Activated naive CD4-positive, alpha-beta T cell treated with anti-CD3 and anti-CD28 coated beads, Interleukin-2, amount 50 U/mL, for 24 hours (primary cell): ENCODE measurements around the gene SORL1-AS1.

Experiments used
- H3K27ac Mint-ChIP-seq: one replicate; pipeline ENCODE4 v1.8.0; 2021; ENCODE audit warnings: mild to moderate bottlenecking, mixed read lengths
- H3K27me3 Mint-ChIP-seq: one replicate; pipeline ENCODE4 v1.8.0; 2021; ENCODE audit warnings: mixed read lengths
- H3K36me3 Mint-ChIP-seq: one replicate; pipeline ENCODE4 v1.8.0; 2021; ENCODE audit warnings: mixed read lengths
- H3K4me1 Mint-ChIP-seq: one replicate; pipeline ENCODE4 v1.8.0; 2021; ENCODE audit warnings: mixed read lengths
- H3K4me3 Mint-ChIP-seq: one replicate; pipeline ENCODE4 v1.8.0; 2021; ENCODE audit warnings: mild to moderate bottlenecking, mixed read lengths
- H3K9me3 Mint-ChIP-seq: one replicate; pipeline ENCODE4 v1.8.0; 2021; ENCODE audit warnings: mixed read lengths

The SORL1-AS1 gene

GRCh38 chr11:121449123-121449522 lies 3.6 kb downstream of the SORL1-AS1 start:
- Mint-ChIP-seq H3K27me3 (no peaks in the 10 kb centered on the region), H3K36me3 (peaks cover 9% of the 10 kb centered on the region), H3K4me1 (peaks cover 89% of the 10 kb centered on the region), H3K27ac (peak overlapping the region; percentile 95), H3K9me3 (no peaks in the 10 kb centered on the region), H3K4me3 (peak overlapping the region; percentile 88)

GRCh38 chr11:121448431-121448941 lies 4.3 kb downstream of the SORL1-AS1 start:
- Mint-ChIP-seq H3K9me3 (no peaks in the 10 kb centered on the region), H3K27ac (peak overlapping the region; percentile 95), H3K4me3 (peak overlapping the region; percentile 88)

GRCh38 chr11:121448011-121448410 lies 4.8 kb downstream of the SORL1-AS1 start:
- H3K27me3 Mint-ChIP-seq, result no peaks in the 10 kb centered on the region
- H3K4me3 Mint-ChIP-seq, result peak overlapping the region; percentile 88
- H3K27ac Mint-ChIP-seq, result peak overlapping the region; percentile 95
- no peaks in the 10 kb centered on the region for H3K9me3 Mint-ChIP-seq
- H3K36me3 Mint-ChIP-seq, result peaks cover 10% of the 10 kb centered on the region
- H3K4me1 Mint-ChIP-seq, result peaks cover 89% of the 10 kb centered on the region

More at GRCh38 chr11:121448431-121448941, 4.3 kb downstream of the SORL1-AS1 start:
- no peaks in the 10 kb centered on the region for H3K27me3 Mint-ChIP-seq
- peaks cover 9% of the 10 kb centered on the region for H3K36me3 Mint-ChIP-seq
- H3K4me1 Mint-ChIP-seq, result peaks cover 89% of the 10 kb centered on the region

- H3K27me3 Mint-ChIP-seq, result no peaks in the 10 kb centered on the region
- peak overlapping the region; percentile 74 for H3K27ac Mint-ChIP-seq
- H3K36me3 Mint-ChIP-seq, result peaks cover 12% of the 10 kb centered on the region
- peaks cover 91% of the 10 kb centered on the region for H3K4me1 Mint-ChIP-seq
- peak overlapping the region; percentile 45 for H3K4me3 Mint-ChIP-seq
- no peaks in the 10 kb centered on the region for H3K9me3 Mint-ChIP-seq
Observed at GRCh38 chr11:121446752-121447156, 6.0 kb downstream of the SORL1-AS1 start.

GRCh38 chr11:121445071-121445768 lies 7.5 kb downstream of the SORL1-AS1 start:
- Mint-ChIP-seq H3K27ac (peak overlapping the region; percentile 95), H3K36me3 (peaks cover 12% of the 10 kb centered on the region), H3K4me3 (peak overlapping the region; percentile 74), H3K4me1 (peaks cover 89% of the 10 kb centered on the region), H3K27me3 (no peaks in the 10 kb centered on the region), H3K9me3 (no peaks in the 10 kb centered on the region)

- Mint-ChIP-seq H3K27ac (peak overlapping the region; percentile 81), H3K4me1 (peaks cover 85% of the 10 kb centered on the region), H3K27me3 (no peaks in the 10 kb centered on the region), H3K4me3 (peak overlapping the region; percentile 21), H3K9me3 (no peaks in the 10 kb centered on the region), H3K36me3 (peaks cover 15% of the 10 kb centered on the region)
Observed at GRCh38 chr11:121444526-121444925, 8.2 kb downstream of the SORL1-AS1 start.

- Mint-ChIP-seq H3K36me3 (peaks cover 17% of the 10 kb centered on the region), H3K27ac (peak overlapping the region; percentile 81), H3K9me3 (no peaks in the 10 kb centered on the region), H3K4me1 (peaks cover 82% of the 10 kb centered on the region), H3K27me3 (no peaks in the 10 kb centered on the region), H3K4me3 (no peak overlapping the region)
Observed at GRCh38 chr11:121443688-121444275, 9.0 kb downstream of the SORL1-AS1 start.

GRCh38 chr11:121441521-121441920 lies 11.2 kb downstream of the SORL1-AS1 start:
- H3K4me3 Mint-ChIP-seq, result no peak overlapping the region
- H3K36me3 Mint-ChIP-seq, result peaks cover 13% of the 10 kb centered on the region
- H3K9me3 Mint-ChIP-seq, result no peaks in the 10 kb centered on the region
- no peaks in the 10 kb centered on the region for H3K27me3 Mint-ChIP-seq
- H3K4me1 Mint-ChIP-seq, result peaks cover 78% of the 10 kb centered on the region
- no peak overlapping the region for H3K27ac Mint-ChIP-seq

GRCh38 chr11:121439759-121440158 lies 13.0 kb downstream of the SORL1-AS1 start:
- H3K36me3 Mint-ChIP-seq, result peaks cover 12% of the 10 kb centered on the region
- no peak overlapping the region for H3K4me3 Mint-ChIP-seq
- H3K27ac Mint-ChIP-seq, result peak overlapping the region; percentile 12
- no peaks in the 10 kb centered on the region for H3K9me3 Mint-ChIP-seq
- H3K27me3 Mint-ChIP-seq, result no peaks in the 10 kb centered on the region
- peaks cover 78% of the 10 kb centered on the region for H3K4me1 Mint-ChIP-seq

GRCh38 chr11:121439337-121439736 lies 13.4 kb downstream of the SORL1-AS1 start:
- Mint-ChIP-seq H3K4me3 (no peak overlapping the region), H3K27me3 (no peaks in the 10 kb centered on the region), H3K9me3 (no peaks in the 10 kb centered on the region), H3K36me3 (peaks cover 11% of the 10 kb centered on the region), H3K27ac (no peak overlapping the region), H3K4me1 (peaks cover 76% of the 10 kb centered on the region)

GRCh38 chr11:121437686-121438078 lies 15.1 kb downstream of the SORL1-AS1 start:
- Mint-ChIP-seq H3K9me3 (no peaks in the 10 kb centered on the region), H3K4me1 (peaks cover 61% of the 10 kb centered on the region), H3K27me3 (no peaks in the 10 kb centered on the region), H3K27ac (no peak overlapping the region), H3K36me3 (peaks cover 8% of the 10 kb centered on the region), H3K4me3 (no peak overlapping the region)

GRCh38 chr11:121437018-121437685 lies 15.6 kb downstream of the SORL1-AS1 start:
- Mint-ChIP-seq H3K36me3 (peaks cover 8% of the 10 kb centered on the region), H3K27ac (no peak overlapping the region), H3K4me1 (peaks cover 64% of the 10 kb centered on the region), H3K27me3 (no peaks in the 10 kb centered on the region), H3K9me3 (no peaks in the 10 kb centered on the region), H3K4me3 (no peak overlapping the region)

- no peaks in the 10 kb centered on the region for H3K27me3 Mint-ChIP-seq
- H3K27ac Mint-ChIP-seq, result no peak overlapping the region
- peaks cover 10% of the 10 kb centered on the region for H3K36me3 Mint-ChIP-seq
- H3K9me3 Mint-ChIP-seq, result no peaks in the 10 kb centered on the region
- H3K4me3 Mint-ChIP-seq, result no peak overlapping the region
- peaks cover 63% of the 10 kb centered on the region for H3K4me1 Mint-ChIP-seq
Observed at GRCh38 chr11:121435551-121436511, 16.9 kb downstream of the SORL1-AS1 start.

- Mint-ChIP-seq H3K4me1 (peaks cover 57% of the 10 kb centered on the region), H3K36me3 (peaks cover 10% of the 10 kb centered on the region), H3K27me3 (no peaks in the 10 kb centered on the region), H3K27ac (no peak overlapping the region), H3K9me3 (no peaks in the 10 kb centered on the region), H3K4me3 (no peak overlapping the region)
Observed at GRCh38 chr11:121435132-121435531, 17.6 kb downstream of the SORL1-AS1 start.
